GM18858 (cell line): ENCODE results near the gene KMT2C.
A peak's percentile ranks its signal among the peaks of the same experiment; 100 is the strongest.
"Not testable (repeated sequence)": the region's sequence is repeated elsewhere in the genome, so short reads cannot be mapped to it uniquely, and the experiment has no call there.

Source experiments
- ATAC-seq: cut with Tn5 transposase; IDR thresholded peaks from one replicate; pipeline ENCODE4 v1.9.1; 2021; ENCODE audit not compliant: unreplicated experiment

KMT2C gene

GRCh38 chr7:152442330-152442835, 6.6 kb upstream of the KMT2C start:
- no peak for ATAC-seq

- not testable (repeated sequence) for ATAC-seq
Observed at GRCh38 chr7:152441810-152442209, 6.0 kb upstream of the KMT2C start.

GRCh38 chr7:152441168-152441567, 5.4 kb upstream of the KMT2C start:
- ATAC-seq: not testable (repeated sequence)

GRCh38 chr7:152438017-152438416, 2.2 kb upstream of the KMT2C start:
- not testable (repeated sequence) for ATAC-seq

GRCh38 chr7:152436931-152437575, 1.2 kb upstream of the KMT2C start:
- not testable (repeated sequence) for ATAC-seq

GRCh38 chr7:152436111-152436930, 518 bp upstream of the KMT2C start:
- peak; percentile 22 for ATAC-seq

- not testable (repeated sequence) for ATAC-seq
Observed at GRCh38 chr7:152434511-152435383, 1.1 kb downstream of the KMT2C start.

- ATAC-seq: not testable (repeated sequence)
Observed at GRCh38 chr7:152433721-152434490, 1.9 kb downstream of the KMT2C start.

GRCh38 chr7:152432735-152433134, 3.1 kb downstream of the KMT2C start:
- not testable (repeated sequence) for ATAC-seq

GRCh38 chr7:152430854-152431253, 4.9 kb downstream of the KMT2C start:
- no peak for ATAC-seq

GRCh38 chr7:152430118-152430517, 5.7 kb downstream of the KMT2C start:
- not testable (repeated sequence) for ATAC-seq

GRCh38 chr7:152424348-152425108, 11.3 kb downstream of the KMT2C start:
- ATAC-seq: no peak

- no peak for ATAC-seq
Observed at GRCh38 chr7:152423991-152424347, 11.8 kb downstream of the KMT2C start.

GRCh38 chr7:152423171-152423570, 12.6 kb downstream of the KMT2C start:
- not testable (repeated sequence) for ATAC-seq

GRCh38 chr7:152420950-152421349, 14.9 kb downstream of the KMT2C start:
- not testable (repeated sequence) for ATAC-seq

GRCh38 chr7:152419473-152420429, 16.1 kb downstream of the KMT2C start:
- ATAC-seq: no peak

GRCh38 chr7:152414779-152415178, 21.0 kb downstream of the KMT2C start:
- ATAC-seq: no peak

GRCh38 chr7:152411389-152411788, 24.4 kb downstream of the KMT2C start:
- no peak for ATAC-seq

GRCh38 chr7:152406491-152406890, 29.3 kb downstream of the KMT2C start:
- ATAC-seq: no peak
